ENCODE results near the gene CLSTN2.

The CLSTN2 gene

DNA sequence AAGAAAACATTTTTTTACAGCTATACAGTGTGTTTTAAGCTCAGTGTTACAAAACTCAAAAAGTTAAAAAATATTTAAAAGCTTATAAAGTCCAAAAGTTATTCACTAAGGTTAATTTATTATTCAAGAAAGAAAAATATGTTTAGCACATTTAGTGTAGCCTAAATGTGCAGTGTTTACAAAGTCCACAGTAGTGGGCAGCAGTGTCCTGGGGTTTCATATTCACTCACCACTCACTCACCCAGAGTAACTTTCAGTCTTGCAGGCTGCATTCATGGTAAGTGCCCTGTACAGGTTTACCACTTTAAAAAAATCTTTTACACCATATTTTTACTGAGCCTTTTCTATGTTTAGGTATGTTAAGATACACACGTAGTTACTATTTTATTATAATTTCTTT lies 442.7 kb downstream of the CLSTN2 start:
- no peak for DNase-seq (ENCODE audit: low read depth, low spot score)

- no peak for DNase-seq (ENCODE audit: low read depth, low spot score)
Measured at GRCh38 chr3:140378571-140379340, 443.8 kb downstream of the CLSTN2 start.

GRCh38 chr3:140384028-140384771 lies 449.2 kb downstream of the CLSTN2 start:
- peak; percentile 5 for DNase-seq (ENCODE audit: low read depth, low spot score)

GRCh38 chr3:140384876-140385275 lies 449.9 kb downstream of the CLSTN2 start:
- DNase-seq (ENCODE audit: low read depth, low spot score): no peak

GRCh38 chr3:140386357-140387100 lies 451.5 kb downstream of the CLSTN2 start:
- no peak for DNase-seq (ENCODE audit: low read depth, low spot score)

DNA sequence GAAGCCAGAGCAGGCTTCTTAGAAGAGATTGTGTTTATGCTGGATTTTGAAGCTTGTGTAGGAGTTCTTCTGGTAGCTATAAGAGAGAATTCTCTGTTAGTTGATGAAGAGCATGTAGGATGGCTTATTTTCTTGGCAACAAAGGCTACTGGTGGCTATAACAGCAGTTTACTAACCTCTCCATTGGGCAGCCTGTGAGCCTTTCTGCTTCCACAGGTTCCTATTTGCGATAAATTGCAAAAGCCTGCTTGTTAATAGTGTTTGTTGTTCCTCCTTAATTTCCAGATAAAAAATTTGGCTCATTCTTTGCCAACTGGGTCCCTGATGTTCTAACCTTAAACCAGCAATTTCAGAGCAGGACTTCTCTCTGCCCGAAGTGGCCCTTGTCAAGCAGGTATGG lies 452.3 kb downstream of the CLSTN2 start:
- no peak for DNase-seq (ENCODE audit: low read depth, low spot score)

GRCh38 chr3:140388202-140388922 lies 453.4 kb downstream of the CLSTN2 start:
- no peak for DNase-seq (ENCODE audit: low read depth, low spot score)

DNA sequence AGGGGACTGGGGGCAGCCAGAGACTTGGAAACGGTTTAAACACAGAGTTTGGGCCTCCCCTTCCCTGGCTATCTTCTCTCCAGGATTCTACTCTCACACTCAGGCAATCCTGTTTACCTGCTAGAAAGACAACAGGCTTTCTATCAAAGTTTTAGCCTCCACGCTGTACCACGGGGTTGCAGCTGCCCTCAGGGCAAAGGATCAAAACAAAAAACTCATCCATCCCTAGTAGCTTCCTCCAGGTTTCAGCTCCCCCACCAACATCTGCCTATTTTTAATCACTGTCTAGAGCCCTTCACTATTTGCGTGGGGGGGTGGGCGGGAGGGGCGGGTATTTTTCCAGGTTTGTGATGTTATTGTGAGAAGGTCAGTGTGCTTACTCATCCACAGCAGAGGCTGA lies 456.1 kb downstream of the CLSTN2 start:
- peak; percentile 67 for DNase-seq (ENCODE audit: low read depth, low spot score)

DNA sequence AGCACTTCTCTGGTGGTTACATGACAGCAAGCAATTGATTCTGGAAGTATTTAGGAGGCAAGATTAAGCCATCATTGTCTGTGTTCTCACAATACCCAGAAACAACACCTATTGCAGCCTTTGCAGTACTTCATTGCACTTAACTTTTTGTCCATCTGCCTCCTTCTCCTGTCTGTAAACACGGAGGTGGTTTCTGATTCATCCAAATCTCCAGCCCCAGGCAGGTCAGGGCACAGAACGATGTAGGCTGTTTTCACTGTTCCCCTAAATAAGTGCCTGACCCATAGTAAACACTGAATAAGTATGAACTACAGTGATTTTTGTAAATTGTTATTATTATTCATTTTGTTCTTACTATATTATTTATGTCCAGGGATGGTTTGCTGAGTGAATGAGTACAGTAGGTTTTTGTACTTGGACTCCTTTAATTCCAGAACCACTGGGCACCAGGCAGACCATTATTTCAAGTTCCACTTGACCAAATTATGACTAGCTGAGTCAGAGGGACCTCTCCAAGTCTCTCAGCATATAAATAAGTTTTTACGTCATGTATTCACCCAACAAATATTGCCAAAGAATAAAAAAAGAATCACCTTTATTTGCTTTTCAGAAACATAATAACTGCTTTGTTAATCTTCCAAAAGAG lies 459.6 kb downstream of the CLSTN2 start:
- no peak for DNase-seq (ENCODE audit: low read depth, low spot score)

GRCh38 chr3:140395134-140396075 lies 460.4 kb downstream of the CLSTN2 start:
- no peak for DNase-seq (ENCODE audit: low read depth, low spot score)

GRCh38 chr3:140396110-140396509 lies 461.1 kb downstream of the CLSTN2 start:
- no peak for DNase-seq (ENCODE audit: low read depth, low spot score)

DNA sequence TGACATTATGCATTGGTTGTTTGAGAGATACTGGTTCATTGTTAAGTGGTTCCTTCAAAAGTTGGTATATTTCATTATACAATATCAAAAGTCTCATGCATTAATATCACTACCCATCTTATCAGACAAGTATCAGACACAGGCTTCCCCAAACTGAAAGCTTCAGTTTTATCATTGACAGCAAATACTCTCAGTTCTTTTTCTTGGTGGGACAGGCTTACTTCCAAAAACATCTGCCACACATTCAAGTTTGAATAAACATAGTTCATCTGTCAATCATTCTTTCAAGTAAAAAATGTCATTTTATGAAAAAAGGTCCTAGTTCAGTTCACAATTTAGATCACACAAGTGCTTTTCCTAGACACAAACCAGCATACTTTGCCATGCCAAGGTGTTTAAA lies 462.9 kb downstream of the CLSTN2 start:
- no peak for DNase-seq (ENCODE audit: low read depth, low spot score)

GRCh38 chr3:140398387-140398786 lies 463.4 kb downstream of the CLSTN2 start:
- no peak for DNase-seq (ENCODE audit: low read depth, low spot score)

DNA sequence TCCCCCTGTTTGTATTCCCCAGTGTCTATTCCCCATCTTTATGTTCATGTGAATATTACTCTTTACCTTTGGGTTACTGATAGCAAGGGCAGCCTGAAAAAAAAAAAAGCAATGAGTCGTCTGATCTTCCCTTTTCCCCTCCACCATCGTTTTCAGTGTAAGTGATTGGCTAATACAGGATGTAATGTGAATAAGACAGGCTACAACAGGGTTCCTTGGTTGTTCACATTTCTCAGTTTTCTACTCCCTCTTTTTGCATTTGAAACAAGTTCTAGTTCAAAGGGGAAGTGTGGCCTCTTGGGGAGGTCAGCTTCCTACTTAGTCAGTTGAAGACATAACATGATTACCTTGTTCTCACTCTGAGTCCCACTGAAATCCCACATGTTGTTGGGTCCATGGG lies 464.9 kb downstream of the CLSTN2 start:
- DNase-seq (ENCODE audit: low read depth, low spot score): no peak

DNA sequence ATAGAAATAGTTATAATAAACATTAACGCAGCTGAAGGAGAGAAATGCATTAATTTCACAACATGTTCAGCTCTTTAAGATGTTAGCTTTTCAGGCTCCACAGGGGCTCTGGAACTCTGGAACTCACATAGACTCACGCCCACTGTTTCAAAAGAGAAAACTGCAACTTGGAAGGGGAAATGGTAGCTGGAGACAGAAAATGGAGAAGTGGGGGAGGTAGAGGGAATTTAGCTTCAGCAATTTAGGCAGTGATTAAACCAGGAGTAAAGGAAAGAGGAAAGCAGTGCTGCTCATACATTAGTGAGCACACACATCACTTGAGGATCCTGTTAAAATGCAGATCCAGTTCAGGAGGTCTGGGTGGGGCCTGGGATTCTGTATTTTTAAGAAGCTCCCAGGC lies 468.1 kb downstream of the CLSTN2 start:
- no peak for DNase-seq (ENCODE audit: low read depth, low spot score)

DNA sequence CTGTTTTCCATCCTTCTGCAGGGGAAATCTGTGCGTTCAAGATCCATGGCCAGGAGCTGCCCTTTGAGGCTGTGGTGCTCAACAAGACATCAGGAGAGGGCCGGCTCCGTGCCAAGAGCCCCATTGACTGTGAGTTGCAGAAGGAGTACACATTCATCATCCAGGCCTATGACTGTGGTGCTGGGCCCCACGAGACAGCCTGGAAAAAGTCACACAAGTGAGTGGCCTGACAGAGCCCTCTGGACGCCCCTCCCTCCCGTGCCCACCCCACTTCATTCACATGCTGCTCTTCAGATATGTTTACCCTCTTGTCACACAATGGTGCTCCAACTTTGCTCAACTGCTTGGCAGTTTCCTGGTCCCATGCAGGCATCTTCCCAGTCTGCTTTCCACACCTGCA lies 468.6 kb downstream of the CLSTN2 start:
- DNase-seq (ENCODE audit: low read depth, low spot score): no peak

DNA sequence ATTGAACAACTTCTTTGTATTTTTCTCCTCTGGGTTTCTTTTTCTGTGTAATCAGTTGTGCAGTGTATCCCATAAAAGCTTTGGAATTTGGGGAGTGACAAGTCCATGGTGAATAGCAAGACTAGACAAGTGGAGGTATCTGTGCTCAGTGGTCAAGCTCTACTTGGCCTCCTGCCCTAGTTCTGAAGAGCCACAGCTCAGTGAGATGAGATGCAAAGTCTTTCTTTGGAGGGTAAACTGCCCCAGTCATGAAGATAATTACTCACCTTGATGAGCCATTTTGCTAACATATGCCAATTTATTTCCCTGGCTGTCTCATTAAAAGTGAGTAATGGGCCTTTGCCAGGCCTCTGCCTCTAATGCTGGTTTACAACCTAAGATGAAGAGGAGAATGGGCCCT lies 471.7 kb downstream of the CLSTN2 start:
- no peak for DNase-seq (ENCODE audit: low read depth, low spot score)

DNA sequence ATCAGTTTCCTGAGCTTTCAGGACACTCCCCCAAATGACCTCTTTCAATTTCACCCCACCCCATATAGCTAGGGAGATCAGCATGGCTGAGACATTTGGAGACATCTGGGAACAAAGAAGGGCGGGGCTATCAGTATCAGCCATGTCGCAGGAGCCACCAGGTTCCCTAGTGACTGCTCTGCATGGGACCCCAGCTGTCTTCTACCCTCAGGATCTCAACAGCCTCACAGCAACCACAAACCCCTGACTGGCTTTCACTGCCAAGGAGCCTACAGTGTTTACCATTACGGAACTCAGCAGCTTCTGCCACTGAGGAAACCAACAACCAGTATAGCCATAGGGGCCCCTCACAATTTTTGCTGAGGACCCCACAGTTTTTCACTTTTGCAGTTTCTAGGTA lies 473.3 kb downstream of the CLSTN2 start:
- DNase-seq (ENCODE audit: low read depth, low spot score): no peak

DNA sequence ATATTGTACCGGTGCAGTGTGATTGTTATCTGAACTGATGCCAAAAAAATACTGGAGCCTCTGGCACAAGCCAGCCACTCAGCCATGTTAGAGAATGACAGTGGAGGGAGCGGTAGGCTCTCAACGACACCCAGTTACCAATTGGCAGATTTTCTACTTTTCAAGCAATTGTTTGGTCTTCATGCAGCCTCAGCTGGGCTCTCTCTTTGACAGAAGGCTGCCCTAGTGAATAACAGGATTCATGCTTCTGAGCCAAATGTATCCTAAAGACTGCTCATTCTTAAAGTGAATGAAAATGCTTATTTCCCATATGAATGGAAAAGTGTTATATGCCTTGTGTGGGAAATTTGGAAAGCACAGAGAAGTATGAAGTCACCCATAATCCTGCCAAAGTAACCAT lies 481.7 kb downstream of the CLSTN2 start:
- no peak for DNase-seq (ENCODE audit: low read depth, low spot score)

Measured in ELF-1 (cell line).